Activated CD4-positive, alpha-beta T cell treated with anti-CD3 and anti-CD28 coated beads, Interleukin-2, amount 50 U/mL, for 24 hours (primary cell): ENCODE data around the gene DRD3.

ENCODE experiments used
- DNase-seq, 2 donors: peaks; one replicate each; pipeline ENCODE4 v3.0.0-alpha.2; 2020; ENCODE audit warnings: low read depth in 1 of 2, low spot score in 1 of 2

The DRD3 gene

GRCh38 chr3:114079761-114080160, 99.1 kb downstream of the DRD3 start:
- DNase-seq, result no peak

GRCh38 chr3:114078126-114078525, 100.7 kb downstream of the DRD3 start:
- no peak for DNase-seq
